ENCODE results near the gene NOTCH2NLA.
"Not testable (repeated sequence)": the region's sequence is repeated elsewhere in the genome, so short reads cannot be mapped to it uniquely, and the experiment has no call there.

Gene NOTCH2NLA

DNA sequence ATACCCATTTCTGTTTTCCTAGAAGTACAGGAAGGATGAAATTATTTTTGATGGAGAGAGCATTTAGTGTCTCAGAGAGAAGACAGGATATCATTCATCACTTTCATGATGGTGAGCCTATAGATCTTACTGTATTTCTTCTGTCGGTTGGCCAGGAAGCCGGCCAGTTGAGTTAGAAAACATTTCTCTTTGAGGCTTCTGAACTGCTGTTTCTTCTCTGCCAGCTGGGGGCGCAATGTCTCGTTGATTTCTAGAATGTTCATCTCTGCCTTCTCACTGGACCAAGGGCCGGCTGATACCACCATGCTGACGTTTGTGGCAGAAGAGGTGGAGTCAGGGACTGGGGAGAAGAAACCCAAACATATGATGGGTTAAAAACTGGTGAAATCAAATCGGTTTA is 84.4 kb downstream of the NOTCH2NLA start, which contains the start of gene NBPF10:
TSS of gene NBPF10 (minus strand) at position 340 of the 400 bp plus-strand sequence. CDS start at position 305, 35 bp downstream.
- not testable (repeated sequence) for DNase-seq

All from bone marrow (tissue), 2 donors.